ENCODE measurements around the gene TSEN15. TPM values are rescaled to one million over a fixed set of nuclear protein-coding genes. Genes with fewer than 3 reads are reported as not detected.
A peak's percentile ranks its signal among the peaks of the same experiment; 100 is the strongest.

Gene TSEN15
- total RNA-seq, 2 donors from 2014 or later, result 24.8 to 29.7 TPM

DNA sequence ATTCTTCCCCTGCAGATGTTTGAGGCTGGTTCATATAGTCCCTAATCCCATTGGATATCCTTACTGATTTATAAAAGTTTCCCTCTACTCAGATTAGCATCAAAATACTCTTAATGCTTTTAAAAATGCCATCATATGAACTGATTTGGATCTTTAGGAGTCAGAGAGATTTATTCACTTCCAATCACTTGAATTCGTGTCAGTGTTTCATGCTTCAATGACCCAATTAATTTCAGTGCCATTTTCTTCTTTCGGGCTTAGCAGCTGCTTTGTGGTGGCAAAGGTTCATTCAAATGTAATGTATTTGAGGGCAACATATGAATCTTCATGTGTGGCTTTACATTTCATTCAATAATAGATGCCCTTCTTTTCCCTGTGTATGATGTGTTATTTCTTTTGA, 2.2 kb upstream of the TSEN15 start:
- peaks cover 7 to 26% of the 10 kb centered on the region in 2 donors for H3K4me1 ChIP-seq (ENCODE audit: control insufficient read depth in 1 of 2, low read depth in 2 of 2)
- H3K27me3 ChIP-seq (replicated peaks; ENCODE audit: insufficient read depth), result no peaks in the 10 kb centered on the region
- H3K36me3 ChIP-seq, result no peaks in the 10 kb centered on the region
- no peak for DNase-seq (ENCODE audit: low spot score)
- H3K27ac ChIP-seq, result no peak overlapping the region
- no peak overlapping the region for H3K4me3 ChIP-seq
- no peaks in the 10 kb centered on the region for H3K9me3 ChIP-seq
- TF ChIP-seq, protein P1, sequence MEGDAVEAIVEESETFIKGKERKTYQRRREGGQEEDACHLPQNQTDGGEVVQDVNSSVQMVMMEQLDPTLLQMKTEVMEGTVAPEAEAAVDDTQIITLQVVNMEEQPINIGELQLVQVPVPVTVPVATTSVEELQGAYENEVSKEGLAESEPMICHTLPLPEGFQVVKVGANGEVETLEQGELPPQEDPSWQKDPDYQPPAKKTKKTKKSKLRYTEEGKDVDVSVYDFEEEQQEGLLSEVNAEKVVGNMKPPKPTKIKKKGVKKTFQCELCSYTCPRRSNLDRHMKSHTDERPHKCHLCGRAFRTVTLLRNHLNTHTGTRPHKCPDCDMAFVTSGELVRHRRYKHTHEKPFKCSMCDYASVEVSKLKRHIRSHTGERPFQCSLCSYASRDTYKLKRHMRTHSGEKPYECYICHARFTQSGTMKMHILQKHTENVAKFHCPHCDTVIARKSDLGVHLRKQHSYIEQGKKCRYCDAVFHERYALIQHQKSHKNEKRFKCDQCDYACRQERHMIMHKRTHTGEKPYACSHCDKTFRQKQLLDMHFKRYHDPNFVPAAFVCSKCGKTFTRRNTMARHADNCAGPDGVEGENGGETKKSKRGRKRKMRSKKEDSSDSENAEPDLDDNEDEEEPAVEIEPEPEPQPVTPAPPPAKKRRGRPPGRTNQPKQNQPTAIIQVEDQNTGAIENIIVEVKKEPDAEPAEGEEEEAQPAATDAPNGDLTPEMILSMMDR (IDR thresholded peaks at IDR 0.05), result no peak
- ATAC-seq (ENCODE audit: insufficient number of reproducible peaks, low FRiP score, low read depth), result no peak

DNA sequence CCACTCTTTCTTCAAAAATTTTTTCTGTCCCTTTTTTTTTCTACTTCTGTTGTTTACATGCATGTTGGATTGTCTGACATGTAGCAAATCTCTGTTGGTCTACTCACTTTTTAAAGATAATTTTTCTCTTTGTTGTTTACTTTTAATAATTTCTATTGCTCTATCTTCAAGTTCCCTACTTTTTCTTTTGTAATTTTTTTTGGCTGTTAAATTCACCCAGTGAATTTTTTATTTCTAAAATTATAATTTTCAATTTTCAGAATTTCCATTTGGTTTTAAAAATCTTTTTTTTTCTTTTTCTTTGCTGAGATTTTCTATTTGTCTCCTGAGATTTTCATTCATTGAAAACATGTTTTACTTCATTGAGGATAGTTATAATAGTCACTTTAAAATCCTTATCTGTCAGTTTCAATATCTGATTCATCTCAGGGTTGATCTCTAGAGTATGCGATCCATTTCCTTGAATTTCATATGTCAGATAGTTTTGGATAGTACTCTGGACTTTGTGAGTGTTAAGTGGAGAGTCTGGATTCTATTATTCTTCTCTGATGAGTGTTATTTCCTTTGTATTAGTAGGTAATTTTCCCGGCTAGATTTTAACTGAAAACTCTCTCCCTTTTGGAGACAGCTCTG, 1.6 kb upstream of the TSEN15 start:
- TF ChIP-seq, protein P1 (IDR thresholded peaks at IDR 0.05), result no peak
- Histone ChIP-seq H3K9me3 (no peaks in the 10 kb centered on the region), H3K36me3 (no peaks in the 10 kb centered on the region), H3K4me1 (ENCODE audit: control insufficient read depth in 1 of 2, low read depth in 2 of 2) (peaks cover 7 to 26% of the 10 kb centered on the region in 2 donors), H3K27ac (no peak overlapping the region), H3K27me3 (replicated peaks; ENCODE audit: insufficient read depth) (no peaks in the 10 kb centered on the region), H3K4me3 (no peak overlapping the region)
- no peak for ATAC-seq (ENCODE audit: insufficient number of reproducible peaks, low FRiP score, low read depth)
- no peak for DNase-seq (ENCODE audit: low spot score)

DNA sequence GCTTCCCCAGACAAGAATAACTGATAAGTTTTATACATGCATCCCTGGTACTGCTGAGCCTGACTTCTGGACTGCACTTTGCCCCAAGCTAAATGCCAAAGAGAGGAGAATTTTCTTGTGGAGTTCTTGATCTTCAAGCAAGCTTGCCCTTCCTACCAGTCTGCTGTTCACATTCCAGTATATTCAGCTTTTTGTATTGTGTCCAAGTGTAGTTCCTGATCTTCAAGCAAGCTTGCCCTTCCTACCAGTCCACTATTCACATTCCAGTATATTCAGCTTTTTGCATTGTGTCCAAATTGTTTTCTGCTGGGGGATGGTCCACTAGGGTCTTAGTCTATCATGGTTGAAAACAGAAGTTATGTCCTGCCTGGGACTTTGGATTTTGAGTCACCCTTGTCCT, 894 bp upstream of the TSEN15 start:
- Histone ChIP-seq H3K9me3 (no peaks in the 10 kb centered on the region), H3K4me3 (peak overlapping the region; percentile 90), H3K36me3 (no peaks in the 10 kb centered on the region), H3K27me3 (replicated peaks; ENCODE audit: insufficient read depth) (no peaks in the 10 kb centered on the region), H3K4me1 (ENCODE audit: control insufficient read depth in 1 of 2, low read depth in 2 of 2) (peaks cover 7 to 26% of the 10 kb centered on the region in 2 donors), H3K27ac (peak overlapping the region; percentile 61 to 85)
- TF ChIP-seq, protein P1 (IDR thresholded peaks at IDR 0.05), result no peak
- DNase-seq (ENCODE audit: low spot score) (no peak), ATAC-seq (ENCODE audit: insufficient number of reproducible peaks, low FRiP score, low read depth) (no peak)

DNA sequence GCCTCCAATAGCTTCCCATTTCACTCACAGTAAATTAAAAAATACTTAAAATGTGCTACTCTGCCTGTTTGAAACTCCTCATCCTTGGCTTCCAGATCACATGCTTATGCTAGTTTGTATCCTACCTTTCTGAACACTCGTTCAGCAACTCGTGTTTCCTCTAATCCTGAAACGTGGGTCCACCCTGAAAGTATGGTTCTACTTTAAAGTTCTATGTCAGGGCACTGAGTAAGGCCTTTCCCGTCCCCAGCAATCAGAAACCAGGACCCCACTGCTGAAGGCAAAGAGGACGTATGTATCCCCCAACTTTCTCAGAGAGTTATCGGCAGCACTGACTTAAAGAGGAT, 419 bp upstream of the TSEN15 start:
- no peak for ATAC-seq (ENCODE audit: insufficient number of reproducible peaks, low FRiP score, low read depth)
- peak overlapping the region; percentile 61 to 85 for H3K27ac ChIP-seq
- peaks cover 7 to 26% of the 10 kb centered on the region in 2 donors for H3K4me1 ChIP-seq (ENCODE audit: control insufficient read depth in 1 of 2, low read depth in 2 of 2)
- no peaks in the 10 kb centered on the region for H3K27me3 ChIP-seq (replicated peaks; ENCODE audit: insufficient read depth)
- no peaks in the 10 kb centered on the region for H3K36me3 ChIP-seq
- H3K4me3 ChIP-seq, result peak overlapping the region; percentile 90
- DNase-seq (ENCODE audit: low spot score), result no peak
- no peaks in the 10 kb centered on the region for H3K9me3 ChIP-seq
- TF ChIP-seq, protein P1 (IDR thresholded peaks at IDR 0.05), result no peak

DNA sequence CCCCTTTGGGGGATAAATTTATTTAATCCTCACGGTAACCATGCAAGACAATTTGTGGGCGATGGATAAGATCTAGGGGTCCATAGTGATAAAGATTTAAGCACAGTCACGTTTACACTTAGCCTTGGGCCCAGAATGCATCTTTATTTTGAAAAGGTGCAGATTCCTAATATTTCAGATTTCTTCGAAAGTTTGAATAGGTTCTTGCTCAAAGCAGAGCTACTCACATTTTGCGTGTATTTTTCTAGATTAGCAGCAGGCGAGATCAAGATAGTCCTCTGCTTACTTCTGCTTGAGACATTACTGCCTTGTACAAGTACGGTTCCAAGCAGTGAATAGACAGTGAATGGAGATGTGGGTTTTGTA, 647 bp downstream of the TSEN15 start:
- DNase-seq (ENCODE audit: low spot score) (no peak), ATAC-seq (ENCODE audit: insufficient number of reproducible peaks, low FRiP score, low read depth) (no peak)
- H3K36me3 ChIP-seq, result no peaks in the 10 kb centered on the region
- H3K4me3 ChIP-seq, result peak overlapping the region; percentile 90
- peaks cover 13 to 33% of the 10 kb centered on the region in 2 donors for H3K4me1 ChIP-seq (ENCODE audit: control insufficient read depth in 1 of 2, low read depth in 2 of 2)
- TF ChIP-seq, protein P1 (IDR thresholded peaks at IDR 0.05), result no peak
- no peaks in the 10 kb centered on the region for H3K27me3 ChIP-seq (replicated peaks; ENCODE audit: insufficient read depth)
- H3K27ac ChIP-seq, result peak overlapping the region in 1 of 2 donors; percentile 61
- H3K9me3 ChIP-seq, result no peaks in the 10 kb centered on the region
